ENCODE data around the gene TFF3. TPM values are rescaled to one million over a fixed set of nuclear protein-coding genes. Genes with fewer than 3 reads are reported as not detected.

TFF3 gene
- polyA plus RNA-seq, 1 donor from 2014 or later: not detected

DNA sequence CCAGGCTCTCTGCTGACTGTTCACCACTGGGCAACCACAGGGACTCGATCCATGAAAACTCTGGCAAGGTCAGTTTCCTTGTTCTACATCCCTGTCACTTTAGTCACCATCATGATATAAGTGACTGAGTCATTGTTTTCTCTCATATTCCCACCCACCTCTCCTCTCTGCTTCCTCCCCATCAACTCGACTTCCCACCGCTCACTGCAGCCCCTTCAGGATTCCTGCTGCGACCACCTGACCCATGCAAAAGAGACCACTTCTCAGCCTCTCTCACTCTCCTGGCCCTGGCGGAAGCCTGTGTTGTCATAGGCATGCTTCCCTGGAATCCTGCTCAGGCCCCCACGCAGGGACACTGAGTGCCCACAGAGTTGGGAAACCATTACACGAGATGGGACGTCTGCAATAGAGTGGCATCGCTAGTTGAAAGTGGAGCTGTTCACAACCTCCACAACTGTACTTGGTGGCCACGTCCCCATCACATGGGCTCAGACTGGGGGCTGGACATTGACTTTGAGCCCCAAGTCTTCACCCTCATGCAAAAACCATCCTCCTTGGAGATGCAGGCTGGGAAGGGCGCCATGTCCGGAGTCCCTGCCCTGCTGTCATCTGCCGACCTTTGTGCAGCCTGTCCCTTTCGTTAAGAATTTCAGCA, 37.4 kb upstream of the TFF3 start:
- H4K20me1 ChIP-seq (ENCODE audit: insufficient read depth): no peaks in the 10 kb centered on the region
- no peaks in the 10 kb centered on the region for H3F3A ChIP-seq (ENCODE audit: insufficient read depth, low read length, poor library complexity, severe bottlenecking)
- H3K27ac ChIP-seq (ENCODE audit: low read length): no peak overlapping the region
- no peaks in the 10 kb centered on the region for H3K27me3 ChIP-seq (ENCODE audit: insufficient read depth, low read depth, low read length)
- H3K9me3 ChIP-seq (ENCODE audit: low read length): no peaks in the 10 kb centered on the region
- H3K4me2 ChIP-seq (ENCODE audit: low read length): no peak overlapping the region
- no peak for TF ChIP-seq EZH2 (IDR thresholded peaks at IDR 0.05; ENCODE audit: borderline replicate concordance, insufficient read depth, low read length, poor library complexity, severe bottlenecking)
- no peaks in the 10 kb centered on the region for H3K36me3 ChIP-seq (ENCODE audit: insufficient read depth, low read length)
- no peaks in the 10 kb centered on the region for H3K9me2 ChIP-seq (ENCODE audit: insufficient read depth, low read length)
- H3K4me3 ChIP-seq (ENCODE audit: low read length): no peak overlapping the region
- H2AFZ ChIP-seq (ENCODE audit: low read depth, low read length): no peak overlapping the region
- no peaks in the 10 kb centered on the region for H3K79me2 ChIP-seq (replicated peaks; ENCODE audit: insufficient read depth, low read length)
- H3K9ac ChIP-seq (ENCODE audit: low read length): no peak overlapping the region

DNA sequence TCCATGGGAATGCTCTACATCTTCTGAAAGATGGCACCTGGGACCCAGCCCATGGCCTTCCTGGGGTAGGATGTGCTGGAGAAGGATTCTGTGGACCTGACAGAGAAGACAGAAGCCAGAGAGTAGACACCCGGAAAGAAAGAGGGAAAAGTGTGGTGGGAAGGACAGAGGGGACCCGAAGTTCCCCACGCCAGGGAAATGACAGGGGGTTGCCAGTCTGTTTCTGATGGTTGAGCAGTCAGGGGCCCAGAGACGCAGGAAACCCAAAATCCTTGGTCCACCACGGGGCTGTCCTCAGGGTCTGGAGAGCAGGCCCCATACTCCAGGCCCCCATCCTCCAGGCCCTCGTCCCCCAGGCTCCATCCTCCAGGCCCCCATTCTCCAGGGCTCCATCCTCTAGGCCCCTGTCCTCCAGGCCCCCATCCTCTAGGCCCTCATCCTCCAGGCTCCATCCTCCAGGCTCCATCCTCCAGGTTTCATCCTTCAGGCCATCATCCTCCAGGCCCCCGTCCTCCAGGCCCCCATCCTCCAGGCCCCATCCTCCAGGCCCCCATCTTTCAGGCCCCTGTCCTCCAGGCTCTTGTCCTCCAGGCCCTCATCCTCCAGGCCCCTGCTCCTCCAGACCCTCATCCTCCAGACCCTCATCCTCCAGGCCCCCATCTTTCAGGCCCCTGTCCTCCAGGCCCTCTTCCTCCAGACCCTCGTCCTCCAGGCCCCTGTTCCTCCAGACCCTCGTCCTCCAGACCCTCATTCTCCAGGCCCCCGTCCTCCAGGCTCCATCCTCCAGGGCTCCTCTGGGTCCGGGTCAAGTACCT, 36.6 kb upstream of the TFF3 start:
- no peaks in the 10 kb centered on the region for H3F3A ChIP-seq (ENCODE audit: insufficient read depth, low read length, poor library complexity, severe bottlenecking)
- H3K4me3 ChIP-seq (ENCODE audit: low read length): no peak overlapping the region
- no peak overlapping the region for H3K27ac ChIP-seq (ENCODE audit: low read length)
- H3K9me3 ChIP-seq (ENCODE audit: low read length): no peaks in the 10 kb centered on the region
- H3K9ac ChIP-seq (ENCODE audit: low read length): no peak overlapping the region
- H3K27me3 ChIP-seq (ENCODE audit: insufficient read depth, low read depth, low read length): no peaks in the 10 kb centered on the region
- H4K20me1 ChIP-seq (ENCODE audit: insufficient read depth): no peaks in the 10 kb centered on the region
- no peak overlapping the region for H2AFZ ChIP-seq (ENCODE audit: low read depth, low read length)
- TF ChIP-seq, protein P1, sequence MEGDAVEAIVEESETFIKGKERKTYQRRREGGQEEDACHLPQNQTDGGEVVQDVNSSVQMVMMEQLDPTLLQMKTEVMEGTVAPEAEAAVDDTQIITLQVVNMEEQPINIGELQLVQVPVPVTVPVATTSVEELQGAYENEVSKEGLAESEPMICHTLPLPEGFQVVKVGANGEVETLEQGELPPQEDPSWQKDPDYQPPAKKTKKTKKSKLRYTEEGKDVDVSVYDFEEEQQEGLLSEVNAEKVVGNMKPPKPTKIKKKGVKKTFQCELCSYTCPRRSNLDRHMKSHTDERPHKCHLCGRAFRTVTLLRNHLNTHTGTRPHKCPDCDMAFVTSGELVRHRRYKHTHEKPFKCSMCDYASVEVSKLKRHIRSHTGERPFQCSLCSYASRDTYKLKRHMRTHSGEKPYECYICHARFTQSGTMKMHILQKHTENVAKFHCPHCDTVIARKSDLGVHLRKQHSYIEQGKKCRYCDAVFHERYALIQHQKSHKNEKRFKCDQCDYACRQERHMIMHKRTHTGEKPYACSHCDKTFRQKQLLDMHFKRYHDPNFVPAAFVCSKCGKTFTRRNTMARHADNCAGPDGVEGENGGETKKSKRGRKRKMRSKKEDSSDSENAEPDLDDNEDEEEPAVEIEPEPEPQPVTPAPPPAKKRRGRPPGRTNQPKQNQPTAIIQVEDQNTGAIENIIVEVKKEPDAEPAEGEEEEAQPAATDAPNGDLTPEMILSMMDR (IDR thresholded peaks at IDR 0.05; ENCODE audit: poor library complexity, severe bottlenecking): no peak
- TF ChIP-seq SMC3 (conservative IDR thresholded peaks at IDR 0.05; ENCODE audit: poor library complexity) (no peak), MXI1 (conservative IDR thresholded peaks at IDR 0.05; ENCODE audit: poor library complexity, severe bottlenecking) (no peak), POLR2AphosphoS5 (IDR thresholded peaks at IDR 0.05) (no peak), TAF1 (IDR thresholded peaks at IDR 0.05; ENCODE audit: low read depth) (no peak), RAD21 (conservative IDR thresholded peaks at IDR 0.05) (no peak), EZH2 (IDR thresholded peaks at IDR 0.05; ENCODE audit: borderline replicate concordance, insufficient read depth, low read length, poor library complexity, severe bottlenecking) (no peak), EP300 (conservative IDR thresholded peaks at IDR 0.05; ENCODE audit: poor library complexity, severe bottlenecking) (no peak)
- TF ChIP-seq, protein P2, sequence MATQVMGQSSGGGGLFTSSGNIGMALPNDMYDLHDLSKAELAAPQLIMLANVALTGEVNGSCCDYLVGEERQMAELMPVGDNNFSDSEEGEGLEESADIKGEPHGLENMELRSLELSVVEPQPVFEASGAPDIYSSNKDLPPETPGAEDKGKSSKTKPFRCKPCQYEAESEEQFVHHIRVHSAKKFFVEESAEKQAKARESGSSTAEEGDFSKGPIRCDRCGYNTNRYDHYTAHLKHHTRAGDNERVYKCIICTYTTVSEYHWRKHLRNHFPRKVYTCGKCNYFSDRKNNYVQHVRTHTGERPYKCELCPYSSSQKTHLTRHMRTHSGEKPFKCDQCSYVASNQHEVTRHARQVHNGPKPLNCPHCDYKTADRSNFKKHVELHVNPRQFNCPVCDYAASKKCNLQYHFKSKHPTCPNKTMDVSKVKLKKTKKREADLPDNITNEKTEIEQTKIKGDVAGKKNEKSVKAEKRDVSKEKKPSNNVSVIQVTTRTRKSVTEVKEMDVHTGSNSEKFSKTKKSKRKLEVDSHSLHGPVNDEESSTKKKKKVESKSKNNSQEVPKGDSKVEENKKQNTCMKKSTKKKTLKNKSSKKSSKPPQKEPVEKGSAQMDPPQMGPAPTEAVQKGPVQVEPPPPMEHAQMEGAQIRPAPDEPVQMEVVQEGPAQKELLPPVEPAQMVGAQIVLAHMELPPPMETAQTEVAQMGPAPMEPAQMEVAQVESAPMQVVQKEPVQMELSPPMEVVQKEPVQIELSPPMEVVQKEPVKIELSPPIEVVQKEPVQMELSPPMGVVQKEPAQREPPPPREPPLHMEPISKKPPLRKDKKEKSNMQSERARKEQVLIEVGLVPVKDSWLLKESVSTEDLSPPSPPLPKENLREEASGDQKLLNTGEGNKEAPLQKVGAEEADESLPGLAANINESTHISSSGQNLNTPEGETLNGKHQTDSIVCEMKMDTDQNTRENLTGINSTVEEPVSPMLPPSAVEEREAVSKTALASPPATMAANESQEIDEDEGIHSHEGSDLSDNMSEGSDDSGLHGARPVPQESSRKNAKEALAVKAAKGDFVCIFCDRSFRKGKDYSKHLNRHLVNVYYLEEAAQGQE (IDR thresholded peaks at IDR 0.05; ENCODE audit: borderline replicate concordance): no peak
- H3K36me3 ChIP-seq (ENCODE audit: insufficient read depth, low read length): no peaks in the 10 kb centered on the region
- no peak overlapping the region for H3K4me2 ChIP-seq (ENCODE audit: low read length)
- H3K9me2 ChIP-seq (ENCODE audit: insufficient read depth, low read length): no peaks in the 10 kb centered on the region
- no peaks in the 10 kb centered on the region for H3K79me2 ChIP-seq (replicated peaks; ENCODE audit: insufficient read depth, low read length)

Measured in neural cell (in vitro differentiated cells).